ENCODE measurements around the gene DMC1. TPM values are rescaled to one million over a fixed set of nuclear protein-coding genes. Genes with fewer than 3 reads are reported as not detected.
"Not testable (repeated sequence)": the region's sequence is repeated elsewhere in the genome, so short reads cannot be mapped to it uniquely, and the experiment has no call there.

Gene DMC1
- total RNA-seq, 1 experiment from 2014 or later: 6.8 TPM

DNA sequence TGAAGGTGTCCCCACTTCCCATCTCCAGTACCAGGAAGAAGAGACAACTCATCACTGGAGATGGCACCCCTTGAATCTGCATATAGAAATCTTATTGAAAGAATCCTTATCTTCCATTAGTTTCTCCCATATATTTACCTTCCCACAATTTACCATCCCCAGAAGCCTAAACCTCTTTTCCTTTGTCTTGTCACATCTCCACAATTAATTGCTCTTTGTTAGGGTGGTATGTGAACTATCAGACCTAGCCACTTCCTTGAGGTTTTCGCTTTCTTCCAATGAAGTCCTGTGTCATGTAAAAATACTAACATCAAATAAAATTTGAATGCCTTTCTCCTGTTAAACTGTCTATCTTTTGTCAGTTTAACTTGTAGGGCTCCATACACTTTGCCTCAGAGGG, 48.3 kb upstream of the DMC1 start:
- Histone ChIP-seq H4K5ac (ENCODE audit: insufficient read length, low read depth, low read length) (no peak overlapping the region), H3K27ac (ENCODE audit: insufficient read length, low read depth, low read length) (no peak overlapping the region), H3K79me2 (ENCODE audit: insufficient read depth, low read length) (no peaks in the 10 kb centered on the region), H3K18ac (ENCODE audit: insufficient read length, low read depth, low read length) (no peak overlapping the region), H3K4ac (ENCODE audit: low read depth, low read length) (no peak overlapping the region), H3K4me1 (ENCODE audit: insufficient read depth, low read length) (0 out of 2 replicates have a peak, but pooled peaks cover 2% of the 10 kb centered on the region), H3K9me3 (ENCODE audit: control insufficient read depth, low read depth, low read length) (peaks cover 8% of the 10 kb centered on the region), H4K91ac (ENCODE audit: insufficient read length, low read depth, low read length) (no peak overlapping the region), H3K27me3 (ENCODE audit: insufficient read depth, low read length) (no peaks in the 10 kb centered on the region; the same call in 1 of the 2 replicates), H3K79me1 (ENCODE audit: insufficient read depth, low read depth, low read length, poor library complexity, severe bottlenecking) (no peaks in the 10 kb centered on the region), H2BK12ac (ENCODE audit: insufficient read length, low read depth, low read length) (no peak overlapping the region), H3K56ac (ENCODE audit: insufficient read length, low read depth, low read length) (no peak overlapping the region), H2BK20ac (ENCODE audit: low read depth, low read length, poor library complexity, severe bottlenecking) (no peak overlapping the region), H2BK120ac (ENCODE audit: low read depth, low read length, poor library complexity, severe bottlenecking) (no peak overlapping the region), H3K14ac (ENCODE audit: insufficient read depth, low read length) (no peak overlapping the region), H2AFZ (ENCODE audit: low read length) (no peak overlapping the region), H4K8ac (replicated peaks; ENCODE audit: insufficient read length, low read depth, low read length) (no peak overlapping the region), H3K9ac (ENCODE audit: extremely low read depth, insufficient read length, low read length) (no peak overlapping the region), H2BK5ac (ENCODE audit: insufficient read length, low read length) (no peak overlapping the region), H2AK5ac (ENCODE audit: insufficient read length, low read length) (no peak overlapping the region), H2BK15ac (ENCODE audit: low read depth, low read length) (no peak overlapping the region), H3K23ac (ENCODE audit: insufficient read length, low read depth, low read length) (no peak overlapping the region), H3T11ph (ENCODE audit: low read length) (no peak overlapping the region), H4K20me1 (ENCODE audit: control insufficient read depth, insufficient read depth, insufficient read length) (no peaks in the 10 kb centered on the region), H3K23me2 (ENCODE audit: insufficient read length, low read depth, low read length, poor library complexity, severe bottlenecking) (no peaks in the 10 kb centered on the region), H3K4me2 (ENCODE audit: insufficient read depth, insufficient read length, low read length) (no peak overlapping the region)
- no peak for DNase-seq
- H3K4me3 Mint-ChIP-seq: no peak overlapping the region
- H3K9me3 Mint-ChIP-seq: peaks cover 6 to 10% of the 10 kb centered on the region in 2 experiments; a peak in 4 of 5 replicates
- peaks cover 8 to 14% of the 10 kb centered on the region in 2 experiments for H3K4me1 Mint-ChIP-seq
- peaks cover 2% of the 10 kb centered on the region; the same call in 1 of the 2 replicates for H3K27me3 Mint-ChIP-seq (ENCODE audit: low read depth)
- H3K36me3 Mint-ChIP-seq (ENCODE audit: insufficient read depth in 1 of 3, low read depth in 3 of 3): peaks cover 31 to 55% (median 47%) of the 10 kb centered on the region in 3 experiments; a peak in 6 of 7 replicates
- no peak overlapping the region for H3K27ac Mint-ChIP-seq
- no CpG with 5 or more reads among the region's 1 CpG for WGBS (ENCODE audit: extremely low coverage, insufficient read length, low lambda C conversion rate)
- no peak for TF ChIP-seq CTCF (conservative IDR thresholded peaks at IDR 0.05)

GRCh38 chr22:38615064-38615405, 45.1 kb upstream of the DMC1 start:
- H3K18ac ChIP-seq (ENCODE audit: insufficient read length, low read depth, low read length); H3K79me1 ChIP-seq (ENCODE audit: insufficient read depth, low read depth, low read length, poor library complexity, severe bottlenecking); H3K9me3 ChIP-seq (ENCODE audit: control insufficient read depth, low read depth, low read length); H3K79me2 ChIP-seq (ENCODE audit: insufficient read depth, low read length); H3K9ac ChIP-seq (ENCODE audit: extremely low read depth, insufficient read length, low read length); H2BK20ac ChIP-seq (ENCODE audit: low read depth, low read length, poor library complexity, severe bottlenecking); H2BK5ac ChIP-seq (ENCODE audit: insufficient read length, low read length); H3K56ac ChIP-seq (ENCODE audit: insufficient read length, low read depth, low read length); H3K23ac ChIP-seq (ENCODE audit: insufficient read length, low read depth, low read length); H4K5ac ChIP-seq (ENCODE audit: insufficient read length, low read depth, low read length); H3K14ac ChIP-seq (ENCODE audit: insufficient read depth, low read length); H3K4me1 ChIP-seq (ENCODE audit: insufficient read depth, low read length); H2AFZ ChIP-seq (ENCODE audit: low read length); DNase-seq; H2BK120ac ChIP-seq (ENCODE audit: low read depth, low read length, poor library complexity, severe bottlenecking); H3K4me2 ChIP-seq (ENCODE audit: insufficient read depth, insufficient read length, low read length); H3K27ac ChIP-seq (ENCODE audit: insufficient read length, low read depth, low read length); H4K8ac ChIP-seq (replicated peaks; ENCODE audit: insufficient read length, low read depth, low read length); H2AK5ac ChIP-seq (ENCODE audit: insufficient read length, low read length); H3K27me3 ChIP-seq (ENCODE audit: insufficient read depth, low read length); H2BK15ac ChIP-seq (ENCODE audit: low read depth, low read length); H3K4ac ChIP-seq (ENCODE audit: low read depth, low read length); H3K27me3 Mint-ChIP-seq (ENCODE audit: low read depth); H4K91ac ChIP-seq (ENCODE audit: insufficient read length, low read depth, low read length); H3K23me2 ChIP-seq (ENCODE audit: insufficient read length, low read depth, low read length, poor library complexity, severe bottlenecking); H2BK12ac ChIP-seq (ENCODE audit: insufficient read length, low read depth, low read length); H3K4me3 Mint-ChIP-seq; H3T11ph ChIP-seq (ENCODE audit: low read length); H4K20me1 ChIP-seq (ENCODE audit: control insufficient read depth, insufficient read depth, insufficient read length): not testable (repeated sequence)
- Mint-ChIP-seq H3K36me3 (ENCODE audit: insufficient read depth in 1 of 3, low read depth in 3 of 3) (peaks cover 31 to 53% (median 42%) of the 10 kb centered on the region in 3 experiments; a peak in 6 of 7 replicates), H3K4me1 (peaks cover 8 to 14% of the 10 kb centered on the region in 2 experiments), H3K27ac (peak overlapping the region in 1 of 3 experiments; percentile 21; a peak in 2 of 7 replicates), H3K9me3 (peaks cover 6 to 10% of the 10 kb centered on the region in 2 experiments; a peak in 4 of 5 replicates)
- no CpG with 5 or more reads among the region's 9 CpGs for WGBS (ENCODE audit: extremely low coverage, insufficient read length, low lambda C conversion rate)
